Measurements from ENCODE around the gene FBXL19. TPM values are rescaled to one million over a fixed set of nuclear protein-coding genes. Genes with fewer than 3 reads are reported as not detected.

Gene FBXL19
- total RNA-seq, 1 donor from 2014 or later = 13.4 TPM

- ATAC-seq (peak; percentile 2), DNase-seq (no peak)
- no peaks in the 10 kb centered on the region for H3K36me3 ChIP-seq
- H3K4me1 ChIP-seq = peaks cover 15% of the 10 kb centered on the region
- H3K4me3 ChIP-seq = peak overlapping the region; percentile 55
- H3K27ac ChIP-seq = no peak overlapping the region
- no peaks in the 10 kb centered on the region for H3K27me3 ChIP-seq
- TF ChIP-seq CTCF (IDR thresholded peaks at IDR 0.05) = no peak
- H3K9me3 ChIP-seq = no peaks in the 10 kb centered on the region
- intact Hi-C loops (cut with DNase I) = no loop called here
Measured at GRCh38 chr16:30997725-30998711, 74.6 kb downstream of the FBXL19 start.

Small RNA genes lying within 50 kb of the gene (microRNA-seq; reads per million reads assigned to microRNA genes)
- not detected for gene MIR4519 (ENCODE audit: borderline microRNAs expressed)
- gene MIR762 (ENCODE audit: borderline microRNAs expressed) = not detected

Other genes starting within 250 kb of the FBXL19 start
- 66.6 TPM for gene SRCAP, start 224.4 kb upstream of the FBXL19 start, total RNA-seq
- gene PHKG2, start 175.1 kb upstream of the FBXL19 start, total RNA-seq = 26.0 TPM
- 5.5 TPM for gene CFAP119, start 161.5 kb upstream of the FBXL19 start, total RNA-seq
- 93.6 TPM for gene RNF40, start 161.2 kb upstream of the FBXL19 start, total RNA-seq
- gene ZNF629, start 136.4 kb upstream of the FBXL19 start, total RNA-seq = 13.3 TPM
- 25.3 TPM for gene BCL7C, start 29.5 kb upstream of the FBXL19 start, total RNA-seq
- gene CTF1, start 27.0 kb upstream of the FBXL19 start, total RNA-seq = 9.3 TPM
- gene ORAI3, start 25.5 kb downstream of the FBXL19 start, total RNA-seq = 19.5 TPM
- 18.6 TPM for gene SETD1A, start 34.2 kb downstream of the FBXL19 start, total RNA-seq
- 30.4 TPM for gene HSD3B7, start 61.6 kb downstream of the FBXL19 start, total RNA-seq
- 0.58 TPM for gene STX1B, start 87.1 kb downstream of the FBXL19 start, total RNA-seq
- gene STX4, start 110.0 kb downstream of the FBXL19 start, total RNA-seq = 91.7 TPM
- gene ZNF668, start 150.7 kb downstream of the FBXL19 start, total RNA-seq = 8.3 TPM
- gene ZNF646, start 150.8 kb downstream of the FBXL19 start, total RNA-seq = 20.6 TPM
- gene PRSS53, start 165.4 kb downstream of the FBXL19 start, total RNA-seq = 1.8 TPM
- gene VKORC1, start 171.2 kb downstream of the FBXL19 start, total RNA-seq = 72.7 TPM
- gene BCKDK, start 184.8 kb downstream of the FBXL19 start, total RNA-seq = 33.3 TPM
- 80.4 TPM for gene KAT8, start 194.1 kb downstream of the FBXL19 start, total RNA-seq
- 103 TPM for gene PRSS8, start 212.2 kb downstream of the FBXL19 start, total RNA-seq
- 3.5 TPM for gene PRSS36, start 226.5 kb downstream of the FBXL19 start, total RNA-seq